HG03196 (cell line): Measurements from ENCODE around the gene KIAA1614.
A peak's percentile ranks its signal among the peaks of the same experiment; 100 is the strongest.

ENCODE experiments used
- ATAC-seq: cut with Tn5 transposase; IDR thresholded peaks from one replicate; pipeline ENCODE4 v1.9.1; 2021; ENCODE audit not compliant: unreplicated experiment

The KIAA1614 gene

DNA sequence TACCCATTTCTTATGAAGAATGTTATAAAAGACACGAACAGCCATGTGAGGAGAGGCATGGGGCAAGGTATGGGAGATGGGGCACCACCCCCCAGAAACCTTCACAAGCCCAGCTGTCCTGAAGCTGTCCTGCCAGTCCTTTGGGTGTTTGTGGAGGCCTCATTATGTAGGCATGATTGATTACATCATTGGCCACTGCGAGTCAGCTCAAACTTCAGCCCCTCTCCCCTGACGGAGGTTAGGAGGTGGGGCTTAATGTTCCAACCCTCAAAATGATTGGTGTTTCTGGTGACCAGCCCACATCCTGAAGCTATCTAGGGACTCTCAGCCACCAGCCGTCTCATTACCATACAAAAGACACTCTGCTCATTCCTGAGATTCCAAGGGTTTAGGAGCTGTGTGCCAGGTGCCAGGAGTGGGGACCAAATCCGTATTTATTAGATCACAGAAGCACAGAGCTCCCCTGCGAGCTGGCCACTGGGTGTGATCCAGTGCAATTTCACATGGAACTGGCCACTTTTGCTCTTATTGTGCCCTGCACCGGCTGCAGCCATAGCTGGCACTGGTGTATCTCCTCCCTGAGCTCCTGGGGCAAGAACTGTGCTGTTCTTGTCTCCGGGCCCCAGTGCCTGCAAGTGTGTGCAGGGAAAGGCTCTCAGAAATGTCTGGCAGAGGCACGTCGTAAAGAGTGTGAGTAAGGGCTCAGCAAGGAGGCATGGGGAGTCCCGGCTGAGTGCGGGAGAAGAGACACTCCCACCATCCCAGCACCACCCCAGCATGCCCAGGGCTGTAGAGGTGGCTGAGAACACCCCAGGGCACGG is 10.5 kb downstream of the KIAA1614 start:
- no peak for ATAC-seq

GRCh38 chr1:180923887-180924286 is 11.2 kb downstream of the KIAA1614 start:
- ATAC-seq, result no peak

- ATAC-seq, result no peak
Measured at GRCh38 chr1:180924939-180925338, 12.2 kb downstream of the KIAA1614 start.

DNA sequence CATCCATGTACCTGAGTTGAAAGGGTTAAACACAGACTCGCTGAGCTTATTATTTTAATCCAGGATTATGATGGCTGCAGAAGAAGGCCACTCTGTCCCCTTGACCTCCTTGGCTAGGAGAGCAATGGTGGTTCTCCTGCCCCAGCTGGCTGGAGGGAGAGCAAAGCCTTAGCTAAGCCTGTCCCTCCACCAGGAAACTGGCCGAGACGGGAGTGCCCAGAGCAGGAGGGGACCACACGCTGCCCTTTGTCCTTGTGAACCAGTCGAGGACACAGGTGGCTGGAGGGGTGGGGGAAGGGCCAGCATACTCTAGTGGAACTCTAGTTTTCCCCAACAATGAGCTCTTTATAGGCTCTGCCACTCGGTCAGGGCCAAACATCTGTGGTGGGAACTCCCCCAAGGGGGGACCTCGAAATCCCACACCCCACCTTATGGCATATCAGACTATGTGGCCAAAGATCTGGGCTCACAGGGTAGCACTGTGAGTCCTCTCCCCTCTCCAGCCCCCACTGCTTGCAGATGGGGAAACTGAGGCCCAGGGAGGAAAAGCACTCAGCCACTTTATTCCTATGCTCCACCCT is 12.9 kb downstream of the KIAA1614 start:
- ATAC-seq, result no peak

- peak; percentile 49 for ATAC-seq
Measured at GRCh38 chr1:180926164-180926981, 13.7 kb downstream of the KIAA1614 start.

- no peak for ATAC-seq
Measured at GRCh38 chr1:180927348-180927747, 14.7 kb downstream of the KIAA1614 start.

DNA sequence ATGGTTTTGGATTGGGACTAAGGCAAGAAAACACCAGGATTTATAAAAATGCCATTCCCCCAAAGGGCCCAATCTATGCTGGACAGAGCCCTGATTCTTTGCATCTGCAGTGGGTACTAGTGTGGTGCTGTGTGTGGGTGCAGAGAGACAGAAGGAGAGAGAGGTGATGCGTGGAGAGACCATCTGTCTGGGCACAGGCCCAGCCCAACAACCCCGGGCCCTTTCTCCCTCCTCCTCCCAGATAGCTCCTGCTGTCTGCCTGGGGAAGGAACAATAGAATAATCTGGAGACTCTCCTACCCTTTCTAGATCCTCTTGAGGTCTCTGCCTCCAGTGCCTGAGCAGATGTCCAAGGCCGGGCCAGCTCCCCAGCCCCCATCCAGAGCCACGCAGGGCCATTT is 15.1 kb downstream of the KIAA1614 start:
- no peak for ATAC-seq

DNA sequence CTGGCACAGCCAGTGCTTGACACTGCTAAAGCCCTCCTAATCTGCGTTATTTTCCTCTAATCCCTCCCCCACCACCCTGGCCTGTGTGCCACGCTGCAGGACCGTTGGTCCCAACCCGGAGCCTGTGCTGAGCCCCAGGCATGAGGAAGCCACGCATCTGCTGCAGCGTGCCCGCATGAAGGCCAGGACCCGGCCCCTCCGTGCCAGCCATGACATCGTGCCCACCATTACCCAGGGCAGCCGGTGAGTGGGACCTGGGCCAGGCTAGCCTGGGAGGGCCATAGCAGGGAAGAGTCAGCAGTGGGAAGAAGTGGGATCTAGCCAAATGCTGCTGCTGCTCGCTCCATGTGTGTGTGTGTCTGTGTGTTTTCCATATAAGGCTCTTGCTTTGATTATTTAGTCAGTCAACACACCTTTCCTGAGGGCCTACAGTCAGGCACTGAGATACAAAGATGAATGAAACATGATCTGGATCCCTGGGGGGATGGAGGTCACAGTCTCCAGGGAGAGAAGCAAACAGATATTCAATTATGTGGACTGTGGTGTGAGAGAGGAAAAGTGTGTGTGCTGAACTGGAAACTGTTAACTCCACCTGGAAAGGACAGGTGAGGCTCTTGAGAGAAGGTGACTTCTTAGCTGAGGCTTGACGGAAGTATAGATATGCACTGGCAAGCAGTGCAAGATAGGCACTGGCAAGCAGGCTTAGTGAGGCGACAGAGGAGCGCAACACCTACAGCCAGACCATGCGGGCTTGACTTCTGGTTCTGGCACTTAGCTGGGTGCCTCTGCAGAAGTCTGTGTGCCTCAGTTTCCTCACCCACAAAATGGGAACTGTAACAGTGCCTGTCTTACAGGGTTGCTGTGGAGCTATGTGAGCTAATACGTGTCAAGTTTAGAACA is 15.9 kb downstream of the KIAA1614 start:
- no peak for ATAC-seq

DNA sequence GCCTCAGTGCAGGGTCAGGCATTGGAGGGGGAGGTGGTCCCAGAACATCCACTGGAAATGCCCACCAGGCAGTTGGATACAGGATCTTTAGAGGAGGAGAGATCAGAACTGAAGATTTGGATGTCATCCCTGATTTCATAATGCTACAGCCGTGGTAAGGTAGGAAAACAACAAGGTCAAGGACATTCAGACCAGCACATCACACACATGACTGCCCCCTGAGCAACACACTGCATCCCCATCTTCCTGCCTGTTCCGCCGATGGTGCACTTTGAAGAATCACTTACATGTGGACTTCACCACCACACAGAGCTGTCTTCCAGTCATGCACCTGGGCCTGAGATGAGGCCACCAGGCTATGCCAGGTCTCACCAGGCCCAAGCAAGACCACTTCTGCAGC is 16.7 kb downstream of the KIAA1614 start:
- ATAC-seq, result no peak

- no peak for ATAC-seq
Measured at GRCh38 chr1:180930687-180931086, 18.0 kb downstream of the KIAA1614 start.

- no peak for ATAC-seq
Measured at GRCh38 chr1:180931529-180931928, 18.8 kb downstream of the KIAA1614 start.

GRCh38 chr1:180932378-180932777 is 19.7 kb downstream of the KIAA1614 start:
- ATAC-seq, result no peak

DNA sequence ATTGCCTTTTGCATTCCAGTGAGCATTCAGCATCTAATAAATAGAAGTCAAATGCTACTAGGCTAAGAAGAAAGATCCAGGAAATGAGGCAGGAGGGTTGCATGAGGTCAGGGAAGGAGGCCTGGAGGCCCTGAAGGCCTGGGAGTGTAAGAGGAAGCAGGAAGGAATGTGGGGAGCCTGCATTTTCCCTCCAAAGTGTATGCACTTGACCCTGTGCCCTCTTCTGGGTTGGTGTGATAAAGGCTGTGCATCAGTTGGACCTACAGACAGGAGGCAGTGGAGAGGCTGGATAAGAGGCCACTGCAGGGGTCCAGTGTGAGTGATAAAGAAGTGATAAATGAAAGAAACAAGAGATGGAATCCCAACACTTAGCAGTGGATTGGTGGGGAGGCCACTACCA is 20.4 kb downstream of the KIAA1614 start:
- ATAC-seq, result no peak

DNA sequence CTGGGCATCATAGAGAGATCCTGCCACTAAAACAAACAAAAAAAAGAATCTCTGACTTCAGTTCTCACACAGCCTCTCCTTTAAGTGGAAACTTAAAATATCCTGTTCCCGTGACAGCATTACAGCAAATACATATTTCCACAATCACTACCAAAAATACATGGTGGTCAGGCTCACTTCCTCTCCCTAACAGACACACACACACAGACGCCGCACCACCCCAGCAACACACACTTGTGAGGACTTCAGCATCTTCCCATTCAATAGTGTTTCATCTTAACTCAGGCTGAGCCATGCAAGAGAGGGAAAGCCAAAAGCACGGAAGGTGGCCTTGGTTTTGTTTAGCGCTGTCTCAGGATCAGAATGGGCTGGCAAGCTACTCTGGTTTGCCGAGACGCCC is 21.9 kb downstream of the KIAA1614 start:
- ATAC-seq, result no peak

GRCh38 chr1:180935326-180936109 is 22.8 kb downstream of the KIAA1614 start:
- ATAC-seq, result no peak

GRCh38 chr1:180936110-180937011 is 23.7 kb downstream of the KIAA1614 start:
- ATAC-seq, result no peak

DNA sequence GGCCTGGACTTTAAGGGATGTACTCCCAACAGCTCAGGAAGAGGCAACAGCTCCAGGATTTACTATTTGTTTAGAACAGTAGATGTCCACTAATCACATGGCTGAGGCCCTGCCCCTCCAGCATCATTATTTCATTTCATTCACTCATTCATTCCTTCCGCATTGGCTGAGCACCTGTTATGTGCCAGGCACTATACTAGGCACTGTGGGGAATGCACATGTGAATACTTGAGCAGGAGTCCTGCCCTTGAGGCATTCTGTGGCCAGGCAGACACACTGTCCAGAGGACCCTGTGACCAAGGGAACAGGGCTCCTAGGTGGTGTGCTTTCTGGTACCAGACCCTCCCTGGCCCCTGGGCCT is 24.3 kb downstream of the KIAA1614 start:
- no peak for ATAC-seq

GRCh38 chr1:180937624-180938225 is 25.0 kb downstream of the KIAA1614 start:
- ATAC-seq, result no peak
